HUES6 (cell line): ENCODE measurements around the gene EIF5B.
A peak's percentile ranks its signal among the peaks of the same experiment; 100 is the strongest.

Experiments
- H3K27ac ChIP-seq: 2 replicates; pipeline ENCODE4 v1.7.0; 2013; ENCODE audit warnings: low read depth, mild to moderate bottlenecking, low read length, inconsistent platforms
- H3K27me3 ChIP-seq: 2 replicates; pipeline ENCODE4 v1.6.1; 2013; ENCODE audit warnings: low read length; ENCODE audit not compliant: control insufficient read depth, insufficient read depth
- H3K36me3 ChIP-seq: 2 replicates; pipeline ENCODE4 v1.6.1; 2013; ENCODE audit warnings: low read length; ENCODE audit not compliant: control insufficient read depth, insufficient read depth
- H3K4me1 ChIP-seq: 2 replicates; pipeline ENCODE4 v1.6.1; 2013; ENCODE audit warnings: low read length; ENCODE audit not compliant: control insufficient read depth, insufficient read depth
- H3K4me3 ChIP-seq: 2 replicates; pipeline ENCODE4 v1.5.1; 2013; ENCODE audit warnings: low read depth, low read length
- H3K9ac ChIP-seq: one replicate; pipeline ENCODE4 v1.6.1; 2013; ENCODE audit warnings: mild to moderate bottlenecking, low read length
- H3K9me3 ChIP-seq: 2 replicates; pipeline ENCODE4 v1.6.1; 2013; ENCODE audit warnings: low read depth, low read length; ENCODE audit not compliant: control insufficient read depth, insufficient read depth

Gene EIF5B

DNA sequence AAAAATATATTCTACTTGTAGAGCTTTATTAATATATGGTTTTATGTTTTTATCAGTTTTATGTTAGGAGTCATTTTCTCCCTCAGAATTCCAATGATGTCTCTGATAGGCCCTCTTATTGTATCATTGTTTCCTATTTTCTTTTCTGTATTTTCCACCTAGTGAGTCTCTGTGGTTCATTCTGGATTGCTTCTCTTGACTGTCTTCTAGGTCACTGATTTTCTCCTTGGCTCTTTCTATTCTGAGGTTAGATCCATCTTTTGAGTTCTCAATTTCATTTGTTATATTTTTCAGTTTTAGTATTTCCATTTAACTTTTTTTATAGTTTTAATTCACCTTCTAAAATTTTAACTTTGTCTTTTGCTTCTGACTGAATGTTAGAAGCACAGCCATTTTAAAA lies 37.6 kb downstream of the EIF5B start:
- H3K27me3 ChIP-seq = no peaks in the 10 kb centered on the region
- no peak overlapping the region for H3K27ac ChIP-seq
- H3K9ac ChIP-seq = no peak overlapping the region
- no peaks in the 10 kb centered on the region for H3K9me3 ChIP-seq
- no peak overlapping the region for H3K4me3 ChIP-seq
- peaks cover 93% of the 10 kb centered on the region for H3K36me3 ChIP-seq
- 0 out of 2 replicates have a peak, but pooled peaks cover 2% of the 10 kb centered on the region for H3K4me1 ChIP-seq

DNA sequence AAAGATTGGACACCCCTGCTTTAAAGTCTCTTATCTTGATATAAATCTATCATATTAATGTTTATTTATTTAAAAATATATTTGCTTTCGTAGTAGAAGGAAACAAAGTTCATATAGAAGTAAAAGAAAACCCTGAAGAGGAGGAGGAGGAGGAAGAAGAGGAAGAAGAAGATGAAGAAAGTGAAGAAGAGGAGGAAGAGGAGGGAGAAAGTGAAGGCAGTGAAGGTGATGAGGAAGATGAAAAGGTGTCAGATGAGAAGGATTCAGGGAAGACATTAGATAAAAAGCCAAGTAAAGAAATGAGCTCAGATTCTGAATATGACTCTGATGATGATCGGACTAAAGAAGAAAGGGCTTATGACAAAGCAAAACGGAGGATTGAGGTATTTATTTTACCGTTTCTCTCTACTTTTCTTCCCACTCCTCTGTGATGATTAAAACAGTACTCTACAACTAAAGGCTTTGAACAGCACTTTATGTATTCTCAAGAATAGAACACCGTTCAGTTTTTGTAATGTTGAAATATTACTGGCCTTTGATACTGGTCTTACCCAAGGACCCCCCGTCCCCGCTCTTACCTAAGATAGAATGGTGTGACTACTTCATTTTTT lies 39.2 kb downstream of the EIF5B start:
- Histone ChIP-seq H3K36me3 (peaks cover 97% of the 10 kb centered on the region), H3K27ac (no peak overlapping the region), H3K4me3 (no peak overlapping the region), H3K27me3 (no peaks in the 10 kb centered on the region), H3K4me1 (peaks cover 6% of the 10 kb centered on the region; the same call in 1 of the 2 replicates), H3K9me3 (no peaks in the 10 kb centered on the region), H3K9ac (no peak overlapping the region)

DNA sequence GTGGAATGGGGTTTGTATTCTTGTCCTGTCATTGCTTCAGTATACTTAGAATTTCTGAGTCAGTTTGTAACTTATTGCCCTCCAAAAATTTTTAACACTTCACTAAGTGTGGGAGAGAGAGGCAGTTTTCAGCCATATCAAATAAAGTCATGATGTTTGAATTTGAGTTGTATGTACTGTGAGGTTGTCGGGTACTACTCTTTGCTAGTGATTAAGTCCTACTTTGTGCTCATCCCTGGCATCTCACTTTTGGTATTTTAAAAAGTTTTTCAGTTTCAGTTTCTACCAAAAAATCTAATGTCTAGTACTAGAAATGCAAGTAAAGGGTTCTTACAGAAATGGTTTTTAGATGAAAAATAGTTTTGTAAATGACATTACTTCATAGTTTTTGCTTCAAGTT lies 40.7 kb downstream of the EIF5B start:
- Histone ChIP-seq H3K4me3 (no peak overlapping the region), H3K27me3 (no peaks in the 10 kb centered on the region), H3K4me1 (peaks cover 6% of the 10 kb centered on the region; the same call in 1 of the 2 replicates), H3K36me3 (peaks cover 97% of the 10 kb centered on the region), H3K9ac (no peak overlapping the region), H3K27ac (no peak overlapping the region), H3K9me3 (no peaks in the 10 kb centered on the region)

GRCh38 chr2:99380376-99381010 lies 43.3 kb downstream of the EIF5B start:
- no peaks in the 10 kb centered on the region for H3K9me3 ChIP-seq
- H3K4me1 ChIP-seq = peaks cover 6% of the 10 kb centered on the region; the same call in 1 of the 2 replicates
- H3K27ac ChIP-seq = peak overlapping the region; percentile 40; the same call in 1 of the 2 replicates
- H3K9ac ChIP-seq = no peak overlapping the region
- no peaks in the 10 kb centered on the region for H3K27me3 ChIP-seq
- H3K4me3 ChIP-seq = no peak overlapping the region
- H3K36me3 ChIP-seq = peaks cover 94% of the 10 kb centered on the region

DNA sequence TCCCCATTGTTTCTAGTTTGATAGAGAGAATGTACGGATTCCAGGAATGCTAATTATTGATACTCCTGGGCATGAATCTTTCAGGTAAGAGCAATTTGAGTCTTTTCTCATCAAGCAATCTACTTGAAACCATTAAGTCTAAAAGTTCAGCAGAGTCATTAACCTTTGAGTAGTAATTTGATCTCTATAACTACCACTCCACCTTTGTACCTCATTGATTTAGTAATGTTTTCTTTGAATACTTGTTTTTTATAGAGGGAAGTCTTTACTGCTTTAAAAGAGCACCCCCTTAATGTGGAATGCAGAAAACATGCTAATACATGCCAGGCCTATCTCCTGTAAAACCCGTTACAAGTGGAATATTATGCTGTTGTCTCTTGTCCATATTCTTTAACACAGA lies 45.0 kb downstream of the EIF5B start:
- Histone ChIP-seq H3K4me1 (peaks cover 6% of the 10 kb centered on the region; the same call in 1 of the 2 replicates), H3K36me3 (peaks cover 85% of the 10 kb centered on the region), H3K27ac (no peak overlapping the region), H3K9me3 (no peaks in the 10 kb centered on the region), H3K27me3 (no peaks in the 10 kb centered on the region), H3K9ac (no peak overlapping the region), H3K4me3 (no peak overlapping the region)

DNA sequence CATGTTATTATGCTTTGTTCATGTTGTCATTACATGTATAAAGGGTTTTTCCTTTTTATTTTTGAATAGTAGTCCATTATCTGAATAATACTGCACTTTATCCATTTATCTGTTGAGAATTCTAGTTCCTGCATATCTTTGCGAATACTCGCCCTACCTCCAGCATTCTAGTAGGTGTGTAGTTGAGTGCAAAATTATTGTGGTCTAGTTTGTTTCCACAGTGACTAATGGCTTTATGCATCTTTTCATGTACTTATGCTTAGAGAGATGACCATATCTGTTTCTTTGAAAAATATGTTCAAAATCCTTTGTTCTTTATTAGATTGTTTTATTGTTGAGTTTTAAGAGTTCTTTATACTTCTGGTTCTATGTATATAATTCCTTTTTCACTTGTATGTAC lies 48.8 kb downstream of the EIF5B start:
- H3K27ac ChIP-seq = no peak overlapping the region
- no peaks in the 10 kb centered on the region for H3K9me3 ChIP-seq
- no peaks in the 10 kb centered on the region for H3K27me3 ChIP-seq
- H3K9ac ChIP-seq = no peak overlapping the region
- no peak overlapping the region for H3K4me3 ChIP-seq
- no peaks in the 10 kb centered on the region for H3K4me1 ChIP-seq
- peaks cover 65% of the 10 kb centered on the region for H3K36me3 ChIP-seq

GRCh38 chr2:99388892-99389291 lies 51.7 kb downstream of the EIF5B start:
- Histone ChIP-seq H3K27ac (no peak overlapping the region), H3K27me3 (no peaks in the 10 kb centered on the region), H3K4me1 (no peaks in the 10 kb centered on the region), H3K9me3 (no peaks in the 10 kb centered on the region), H3K9ac (no peak overlapping the region), H3K36me3 (peaks cover 65% of the 10 kb centered on the region), H3K4me3 (no peak overlapping the region)

DNA sequence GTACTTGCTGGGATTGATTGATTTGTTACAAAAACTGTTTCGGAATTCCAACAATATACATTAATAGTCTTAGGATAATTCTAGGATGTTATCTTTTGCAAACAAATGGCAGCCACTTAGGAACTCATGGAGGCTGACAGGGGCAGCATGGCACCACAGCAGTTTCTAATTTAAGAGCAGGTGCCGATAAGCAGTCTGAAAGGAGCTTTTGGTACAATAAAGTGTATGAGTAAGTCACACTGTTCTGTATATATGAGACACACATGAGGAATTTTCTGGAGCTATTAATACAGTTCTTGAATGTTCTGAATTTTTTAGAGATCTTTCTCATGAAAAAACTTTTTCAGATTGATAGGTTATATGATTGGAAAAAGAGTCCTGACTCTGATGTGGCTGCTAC lies 52.2 kb downstream of the EIF5B start:
- Histone ChIP-seq H3K4me1 (no peaks in the 10 kb centered on the region), H3K27me3 (no peaks in the 10 kb centered on the region), H3K27ac (no peak overlapping the region), H3K9me3 (no peaks in the 10 kb centered on the region), H3K36me3 (peaks cover 67% of the 10 kb centered on the region), H3K9ac (no peak overlapping the region), H3K4me3 (no peak overlapping the region)

DNA sequence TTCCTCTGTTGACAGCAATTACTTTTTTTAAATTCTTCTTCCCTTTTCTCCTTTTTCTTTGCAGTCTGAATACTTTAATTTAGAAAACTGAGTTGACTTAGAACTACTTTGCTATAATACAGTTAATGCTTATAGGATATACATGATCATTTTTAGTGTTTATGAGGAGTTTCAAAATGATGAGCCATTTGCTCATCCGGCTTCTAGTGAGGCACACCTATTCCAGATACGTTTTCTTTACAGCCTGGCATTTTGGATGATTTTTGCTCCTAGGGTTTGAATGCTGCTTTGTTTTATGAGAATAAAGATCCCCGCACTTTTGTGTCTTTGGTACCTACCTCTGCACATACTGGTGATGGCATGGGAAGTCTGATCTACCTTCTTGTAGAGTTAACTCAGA lies 52.8 kb downstream of the EIF5B start:
- Histone ChIP-seq H3K27me3 (no peaks in the 10 kb centered on the region), H3K4me1 (no peaks in the 10 kb centered on the region), H3K27ac (no peak overlapping the region), H3K36me3 (peaks cover 67% of the 10 kb centered on the region), H3K9ac (no peak overlapping the region), H3K4me3 (no peak overlapping the region), H3K9me3 (no peaks in the 10 kb centered on the region)

DNA sequence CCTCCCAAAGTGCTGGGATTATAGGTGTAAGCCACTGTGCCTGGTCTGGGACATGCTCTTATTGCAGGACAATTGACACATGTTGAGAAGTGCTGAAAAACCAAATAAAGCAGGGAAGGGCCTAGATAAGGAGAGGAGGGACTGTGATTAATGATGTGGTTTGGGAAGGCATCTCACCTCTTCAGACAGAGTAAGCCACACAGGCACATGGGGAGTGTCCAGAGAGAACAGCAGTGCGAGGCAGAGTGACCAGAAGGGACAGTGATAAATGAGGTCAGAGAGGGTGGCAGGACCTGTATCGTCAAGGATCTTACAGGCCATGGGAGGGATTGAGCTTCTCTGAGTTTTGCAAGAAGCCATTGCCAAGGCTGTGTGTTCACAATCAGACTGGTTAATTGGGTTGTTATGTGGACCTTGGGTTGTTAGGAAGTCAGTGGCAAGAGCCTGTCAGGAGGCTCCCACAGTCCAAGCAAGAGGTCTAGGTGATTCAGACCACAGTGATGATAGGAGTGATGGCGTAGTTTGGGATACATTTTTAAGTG lies 58.5 kb downstream of the EIF5B start:
- H3K9ac ChIP-seq = no peak overlapping the region
- H3K4me3 ChIP-seq = no peak overlapping the region
- H3K27ac ChIP-seq = no peak overlapping the region
- no peaks in the 10 kb centered on the region for H3K27me3 ChIP-seq
- H3K36me3 ChIP-seq = peaks cover 99% of the 10 kb centered on the region
- no peaks in the 10 kb centered on the region for H3K9me3 ChIP-seq
- no peaks in the 10 kb centered on the region for H3K4me1 ChIP-seq

DNA sequence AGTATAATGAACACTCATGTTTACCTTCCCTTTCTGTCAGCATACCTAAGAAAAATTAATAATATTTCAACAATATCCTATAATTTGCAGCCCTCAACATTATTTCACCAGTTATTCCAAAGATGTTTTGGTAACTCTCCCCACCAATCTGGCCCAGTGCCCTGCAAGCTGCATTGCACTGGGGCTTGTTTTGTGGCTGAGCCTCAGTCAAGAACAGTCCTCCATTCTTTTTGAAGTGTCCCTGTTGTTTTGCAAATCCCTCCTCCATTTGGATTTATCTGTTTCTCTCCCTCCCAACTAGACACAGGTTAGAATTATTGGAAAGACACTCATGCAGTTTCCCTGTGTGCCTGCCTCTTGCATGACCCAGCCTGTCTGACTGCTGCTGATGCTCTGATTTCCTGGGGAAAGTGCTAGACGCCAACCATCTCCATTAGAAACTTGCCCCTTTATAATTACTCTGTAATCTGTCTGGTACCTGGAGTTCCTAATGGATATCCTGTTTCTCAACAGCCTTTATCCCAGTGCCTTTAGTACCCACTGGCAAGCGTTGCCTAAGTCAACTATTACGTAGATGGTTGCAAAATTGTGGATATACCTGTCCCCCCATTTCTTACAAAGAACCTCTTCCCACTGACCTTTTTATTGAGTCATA lies 60.2 kb downstream of the EIF5B start:
- H3K4me3 ChIP-seq = no peak overlapping the region
- no peak overlapping the region for H3K27ac ChIP-seq
- peaks cover 99% of the 10 kb centered on the region for H3K36me3 ChIP-seq
- H3K4me1 ChIP-seq = peaks cover 1% of the 10 kb centered on the region; the same call in 1 of the 2 replicates
- no peaks in the 10 kb centered on the region for H3K27me3 ChIP-seq
- no peak overlapping the region for H3K9ac ChIP-seq
- no peaks in the 10 kb centered on the region for H3K9me3 ChIP-seq
